ENCODE measurements around the gene PPP1R3E.

- TF ChIP-seq CTCF (IDR thresholded peaks at IDR 0.05) (no peak), POLR2A (IDR thresholded peaks at IDR 0.05) (no peak)
Observed at GRCh38 chr14:23345987-23346692, 43.5 kb upstream of the PPP1R3E start.

Measured in body of pancreas (tissue), 4 donors.